ENCODE measurements around the gene ALG6. TPM values are rescaled to one million over a fixed set of nuclear protein-coding genes. Genes with fewer than 3 reads are reported as not detected.

The ALG6 gene
- total RNA-seq, 1 experiment from 2014 or later, result 21.4 TPM

DNA sequence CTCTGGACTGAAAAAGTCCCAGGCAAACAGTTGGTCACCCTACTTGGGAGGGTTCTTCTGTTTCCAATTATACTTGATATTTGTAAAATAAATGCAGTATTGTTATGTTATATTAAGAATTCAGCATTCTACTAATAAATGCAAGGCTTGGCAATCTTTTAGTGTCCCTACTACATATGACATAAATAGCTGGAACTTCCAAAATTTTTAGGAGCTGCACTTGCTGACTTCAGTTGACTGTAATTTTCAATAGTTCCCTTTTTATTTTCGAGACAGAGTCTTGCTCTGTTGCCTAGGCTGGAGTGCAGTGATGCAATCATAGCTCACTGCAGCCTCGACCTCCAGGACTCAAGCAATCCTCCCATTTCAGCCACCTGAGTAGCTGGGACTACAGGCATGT, 25.0 kb upstream of the ALG6 start:
- no CpG with 5 or more reads among the region's 2 CpGs for WGBS (ENCODE audit: extremely low coverage, insufficient read length, low lambda C conversion rate)
- no peak overlapping the region for H4K8ac ChIP-seq (replicated peaks; ENCODE audit: insufficient read length, low read depth, low read length)

More for the DNA sequence above, 25.0 kb upstream of the ALG6 start:
- no peak for TF ChIP-seq CTCF (conservative IDR thresholded peaks at IDR 0.05)
- H3K23ac ChIP-seq (ENCODE audit: insufficient read length, low read depth, low read length), result no peak overlapping the region
- H4K91ac ChIP-seq (ENCODE audit: insufficient read length, low read depth, low read length), result no peak overlapping the region
- H3K27ac Mint-ChIP-seq, result no peak overlapping the region
- H3K27me3 Mint-ChIP-seq (ENCODE audit: low read depth), result no peaks in the 10 kb centered on the region
- H3K4ac ChIP-seq (ENCODE audit: low read depth, low read length), result no peak overlapping the region
- H3T11ph ChIP-seq (ENCODE audit: low read length), result no peak overlapping the region
- DNase-seq, result no peak
- peaks cover 2% of the 10 kb centered on the region; the same call in 1 of the 2 replicates for H3K4me1 ChIP-seq (ENCODE audit: insufficient read depth, low read length)
- H2BK20ac ChIP-seq (ENCODE audit: low read depth, low read length, poor library complexity, severe bottlenecking), result no peak overlapping the region
- H3K9me3 ChIP-seq (ENCODE audit: control insufficient read depth, low read depth, low read length), result no peaks in the 10 kb centered on the region
- no peaks in the 10 kb centered on the region for H3K27me3 ChIP-seq (ENCODE audit: insufficient read depth, low read length)
- H3K79me2 ChIP-seq (ENCODE audit: insufficient read depth, low read length), result no peaks in the 10 kb centered on the region
- no peak overlapping the region for H2BK120ac ChIP-seq (ENCODE audit: low read depth, low read length, poor library complexity, severe bottlenecking)
- H3K9ac ChIP-seq (ENCODE audit: extremely low read depth, insufficient read length, low read length), result no peak overlapping the region
- no peak overlapping the region for H2AK5ac ChIP-seq (ENCODE audit: insufficient read length, low read length)
- no peak overlapping the region for H3K18ac ChIP-seq (ENCODE audit: insufficient read length, low read depth, low read length)
- no peaks in the 10 kb centered on the region for H3K23me2 ChIP-seq (ENCODE audit: insufficient read length, low read depth, low read length, poor library complexity, severe bottlenecking)
- H3K9me3 Mint-ChIP-seq, result no peaks in the 10 kb centered on the region; a peak in 1 of 5 replicates
- H3K36me3 Mint-ChIP-seq (ENCODE audit: insufficient read depth in 1 of 3, low read depth in 3 of 3), result no peaks in the 10 kb centered on the region
- no peaks in the 10 kb centered on the region for H4K20me1 ChIP-seq (ENCODE audit: control insufficient read depth, insufficient read depth, insufficient read length)
- no peak overlapping the region for H2AFZ ChIP-seq (ENCODE audit: low read length)
- no peaks in the 10 kb centered on the region for H3K79me1 ChIP-seq (ENCODE audit: insufficient read depth, low read depth, low read length, poor library complexity, severe bottlenecking)
- H4K5ac ChIP-seq (ENCODE audit: insufficient read length, low read depth, low read length), result no peak overlapping the region
- no peak overlapping the region for H3K14ac ChIP-seq (ENCODE audit: insufficient read depth, low read length)
- no peak overlapping the region for H2BK5ac ChIP-seq (ENCODE audit: insufficient read length, low read length)
- no peak overlapping the region for H3K4me2 ChIP-seq (ENCODE audit: insufficient read depth, insufficient read length, low read length)
- peaks cover 11 to 12% of the 10 kb centered on the region in 2 experiments for H3K4me1 Mint-ChIP-seq
- H2BK15ac ChIP-seq (ENCODE audit: low read depth, low read length), result no peak overlapping the region
- no peak overlapping the region for H3K56ac ChIP-seq (ENCODE audit: insufficient read length, low read depth, low read length)
- H3K4me3 Mint-ChIP-seq, result no peak overlapping the region
- H3K27ac ChIP-seq (ENCODE audit: insufficient read length, low read depth, low read length), result no peak overlapping the region
- no peak overlapping the region for H2BK12ac ChIP-seq (ENCODE audit: insufficient read length, low read depth, low read length)

Measured in H9 (cell line).